Neural progenitor cell (in vitro differentiated cells): ENCODE results near the gene TICRR. TPM values are rescaled to one million over a fixed set of nuclear protein-coding genes. Genes with fewer than 3 reads are reported as not detected.
"Not testable (repeated sequence)": the region's sequence is repeated elsewhere in the genome, so short reads cannot be mapped to it uniquely, and the experiment has no call there.

Source experiments
- DNase-seq: peaks from one replicate; pipeline ENCODE4 v3.0.0-alpha.2; 2016; ENCODE audit warnings: low spot score
- H2AFZ ChIP-seq: fragments of 200-600 bp; sonication (generic); replicated peaks from 2 replicates; pipeline ENCODE4 v1.6.1; 2016; ENCODE audit warnings: antibody characterized with exemption
- H3F3A ChIP-seq: fragments of 200-600 bp; sonication (generic); 2 replicates; pipeline ENCODE4 v1.6.1; 2016; ENCODE audit warnings: antibody characterized with exemption, low read depth
- H3K27ac ChIP-seq: fragments of 200-600 bp; sonication (generic); 2 replicates; pipeline ENCODE4 v1.5.1; 2016; ENCODE audit warnings: mild to moderate bottlenecking
- H3K27me3 ChIP-seq: fragments of 200-600 bp; sonication (generic); 2 replicates; pipeline ENCODE4 v1.6.1; 2016; ENCODE audit warnings: mild to moderate bottlenecking, moderate library complexity
- H3K36me3 ChIP-seq: fragments of 200-600 bp; sonication (generic); 2 replicates; pipeline ENCODE4 v1.5.1; 2016
- H3K4me1 ChIP-seq: fragments of 200-600 bp; sonication (generic); 2 replicates; pipeline ENCODE4 v1.6.1; 2016; ENCODE audit warnings: mixed run types
- H3K4me2 ChIP-seq: fragments of 200-600 bp; sonication (generic); 2 replicates; pipeline ENCODE4 v1.6.1; 2016
- H3K4me3 ChIP-seq: fragments of 200-600 bp; sonication (generic); 2 replicates; pipeline ENCODE4 v1.5.1; 2016
- H3K79me2 ChIP-seq: fragments of 200-600 bp; sonication (generic); 2 replicates; pipeline ENCODE4 v1.6.1; 2016; ENCODE audit warnings: low read depth
- H3K9ac ChIP-seq: fragments of 200-600 bp; sonication (generic); 2 replicates; pipeline ENCODE4 v1.6.1; 2016
- H3K9me3 ChIP-seq: fragments of 200-600 bp; sonication (generic); 2 replicates; pipeline ENCODE4 v1.5.1; 2016; ENCODE audit warnings: low read depth
- H4K20me1 ChIP-seq: fragments of 200-600 bp; sonication (generic); 2 replicates; pipeline ENCODE4 v1.6.1; 2016; ENCODE audit warnings: low read depth
- H3K27ac Mint-ChIP-seq: 3 replicates; pipeline ENCODE4 v1.8.0; 2021; ENCODE audit warnings: mixed read lengths
- H3K27me3 Mint-ChIP-seq: 2 replicates; pipeline ENCODE4 v1.8.0; 2022; ENCODE audit warnings: low read depth, mild to moderate bottlenecking, inconsistent platforms, moderate library complexity, mixed read lengths; ENCODE audit not compliant: insufficient read depth
- H3K36me3 Mint-ChIP-seq: 3 replicates; pipeline ENCODE4 v1.8.0; 2021; ENCODE audit warnings: mixed read lengths
- H3K4me1 Mint-ChIP-seq: 3 replicates; pipeline ENCODE4 v1.8.0; 2021; ENCODE audit warnings: mixed read lengths
- H3K4me3 Mint-ChIP-seq: 3 replicates; pipeline ENCODE4 v1.8.0; 2021; ENCODE audit warnings: mild to moderate bottlenecking, moderate library complexity, mixed read lengths
- H3K9me3 Mint-ChIP-seq: 3 replicates; pipeline ENCODE4 v1.8.0; 2020; ENCODE audit warnings: mixed read lengths
- EZH2 ChIP-seq: fragments of 200-600 bp; sonication (generic); IDR thresholded peaks from 2 replicates; pipeline ENCODE4 v1.6.1; 2017; ENCODE audit warnings: antibody characterized with exemption, mild to moderate bottlenecking, moderate library complexity
- EZH2phosphoT487 ChIP-seq: fragments of 200-600 bp; sonication (generic); IDR thresholded peaks from 2 replicates; pipeline ENCODE4 v1.6.1; 2017; ENCODE audit warnings: antibody characterized with exemption
- total RNA-seq: library from RNA; depleted of rRNA; stranded (reverse); fragments of >200 nt; gene quantifications from 2 replicates; pipeline ENCODE4 v1.2.3, GENCODE V29; 2015; ENCODE audit warnings: low replicate concordance
- TF ChIP-seq, protein P1 (sequence below): fragments of 200-600 bp; sonication (generic); IDR thresholded peaks from 2 replicates; pipeline ENCODE4 v1.5.1; 2017; ENCODE audit warnings: antibody characterized with exemption, mild to moderate bottlenecking

The TICRR gene
- total RNA-seq, 1 donor from 2014 or later = 19.6 TPM

GRCh38 chr15:89577776-89578115 is 2.5 kb downstream of the TICRR start:
- H3F3A ChIP-seq = no peaks in the 10 kb centered on the region
- no peak overlapping the region for H2AFZ ChIP-seq
- peaks cover 21% of the 10 kb centered on the region for H3K36me3 Mint-ChIP-seq
- H3K4me2 ChIP-seq = peak overlapping the region; percentile 91
- no peak overlapping the region for H3K27ac Mint-ChIP-seq
- H4K20me1 ChIP-seq = peaks cover 65% of the 10 kb centered on the region
- H3K27ac ChIP-seq = no peak overlapping the region
- H3K9ac ChIP-seq = peak overlapping the region; percentile 47
- no peak for DNase-seq
- H3K27me3 ChIP-seq = no peaks in the 10 kb centered on the region
- TF ChIP-seq EZH2 (no peak), EZH2phosphoT487 (no peak)
- TF ChIP-seq, protein P1, sequence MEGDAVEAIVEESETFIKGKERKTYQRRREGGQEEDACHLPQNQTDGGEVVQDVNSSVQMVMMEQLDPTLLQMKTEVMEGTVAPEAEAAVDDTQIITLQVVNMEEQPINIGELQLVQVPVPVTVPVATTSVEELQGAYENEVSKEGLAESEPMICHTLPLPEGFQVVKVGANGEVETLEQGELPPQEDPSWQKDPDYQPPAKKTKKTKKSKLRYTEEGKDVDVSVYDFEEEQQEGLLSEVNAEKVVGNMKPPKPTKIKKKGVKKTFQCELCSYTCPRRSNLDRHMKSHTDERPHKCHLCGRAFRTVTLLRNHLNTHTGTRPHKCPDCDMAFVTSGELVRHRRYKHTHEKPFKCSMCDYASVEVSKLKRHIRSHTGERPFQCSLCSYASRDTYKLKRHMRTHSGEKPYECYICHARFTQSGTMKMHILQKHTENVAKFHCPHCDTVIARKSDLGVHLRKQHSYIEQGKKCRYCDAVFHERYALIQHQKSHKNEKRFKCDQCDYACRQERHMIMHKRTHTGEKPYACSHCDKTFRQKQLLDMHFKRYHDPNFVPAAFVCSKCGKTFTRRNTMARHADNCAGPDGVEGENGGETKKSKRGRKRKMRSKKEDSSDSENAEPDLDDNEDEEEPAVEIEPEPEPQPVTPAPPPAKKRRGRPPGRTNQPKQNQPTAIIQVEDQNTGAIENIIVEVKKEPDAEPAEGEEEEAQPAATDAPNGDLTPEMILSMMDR = no peak
- peaks cover 26% of the 10 kb centered on the region for H3K4me1 Mint-ChIP-seq
- peaks cover 22% of the 10 kb centered on the region for H3K36me3 ChIP-seq
- H3K79me2 ChIP-seq = peaks cover 74% of the 10 kb centered on the region
- peak overlapping the region; percentile 83 for H3K4me3 ChIP-seq
- no peaks in the 10 kb centered on the region for H3K9me3 ChIP-seq
- peaks cover 4% of the 10 kb centered on the region for H3K27me3 Mint-ChIP-seq
- peak overlapping the region; percentile 85 for H3K4me3 Mint-ChIP-seq
- peaks cover 16% of the 10 kb centered on the region for H3K4me1 ChIP-seq
- H3K9me3 Mint-ChIP-seq = no peaks in the 10 kb centered on the region

- peak overlapping the region; percentile 85 for H3K4me3 Mint-ChIP-seq
- H4K20me1 ChIP-seq = peaks cover 68% of the 10 kb centered on the region
- H3K27ac Mint-ChIP-seq = no peak overlapping the region
- DNase-seq = no peak
- H3K36me3 ChIP-seq = peaks cover 26% of the 10 kb centered on the region
- peaks cover 16% of the 10 kb centered on the region for H3K4me1 ChIP-seq
- peaks cover 4% of the 10 kb centered on the region for H3K27me3 Mint-ChIP-seq
- H3K4me1 Mint-ChIP-seq = peaks cover 26% of the 10 kb centered on the region
- H3F3A ChIP-seq = no peaks in the 10 kb centered on the region
- H3K9me3 ChIP-seq = no peaks in the 10 kb centered on the region
- H3K4me2 ChIP-seq = peak overlapping the region; percentile 91
- H3K9ac ChIP-seq = peak overlapping the region; percentile 47
- no peak for TF ChIP-seq EZH2
- TF ChIP-seq EZH2phosphoT487 = no peak
- TF ChIP-seq, protein P1 = no peak
- H3K27ac ChIP-seq = no peak overlapping the region
- peaks cover 21% of the 10 kb centered on the region for H3K36me3 Mint-ChIP-seq
- no peaks in the 10 kb centered on the region for H3K27me3 ChIP-seq
- no peak overlapping the region for H2AFZ ChIP-seq
- H3K4me3 ChIP-seq = peak overlapping the region; percentile 83
- H3K9me3 Mint-ChIP-seq = no peaks in the 10 kb centered on the region
- peaks cover 78% of the 10 kb centered on the region for H3K79me2 ChIP-seq
These were observed 2.9 kb downstream of the TICRR start for GRCh38 chr15:89578146-89578545.

- Histone ChIP-seq H3K36me3 (peaks cover 39% of the 10 kb centered on the region), H3K79me2 (peaks cover 88% of the 10 kb centered on the region), H4K20me1 (peaks cover 84% of the 10 kb centered on the region), H3K9ac (peak overlapping the region; percentile 10), H3K4me2 (peak overlapping the region; percentile 23), H3K4me1 (peaks cover 16% of the 10 kb centered on the region)
- not testable (repeated sequence) for H3K4me3 ChIP-seq, H3F3A ChIP-seq, H3K27me3 Mint-ChIP-seq, H3K27me3 ChIP-seq, H3K9me3 Mint-ChIP-seq, H3K27ac Mint-ChIP-seq, DNase-seq, H3K4me3 Mint-ChIP-seq, H2AFZ ChIP-seq, H3K9me3 ChIP-seq, H3K27ac ChIP-seq
- Mint-ChIP-seq H3K4me1 (peaks cover 26% of the 10 kb centered on the region), H3K36me3 (peaks cover 29% of the 10 kb centered on the region)
These were observed 5.5 kb downstream of the TICRR start for GRCh38 chr15:89580747-89581146.

- H3K36me3 ChIP-seq = peaks cover 23% of the 10 kb centered on the region
- H3K4me3 Mint-ChIP-seq = no peak overlapping the region
- H3F3A ChIP-seq = no peaks in the 10 kb centered on the region
- H2AFZ ChIP-seq = no peak overlapping the region
- H3K27me3 ChIP-seq = no peaks in the 10 kb centered on the region
- H3K4me1 ChIP-seq = no peaks in the 10 kb centered on the region
- H3K79me2 ChIP-seq = peaks cover 40% of the 10 kb centered on the region
- H3K36me3 Mint-ChIP-seq = peaks cover 19% of the 10 kb centered on the region
- H3K9ac ChIP-seq = no peak overlapping the region
- no peaks in the 10 kb centered on the region for H3K4me1 Mint-ChIP-seq
- TF ChIP-seq EZH2phosphoT487 = no peak
- H3K27ac ChIP-seq = no peak overlapping the region
- no peak for DNase-seq
- no peaks in the 10 kb centered on the region for H3K9me3 Mint-ChIP-seq
- no peak overlapping the region for H3K27ac Mint-ChIP-seq
- H3K4me3 ChIP-seq = no peak overlapping the region
- H4K20me1 ChIP-seq = peaks cover 44% of the 10 kb centered on the region
- no peaks in the 10 kb centered on the region for H3K27me3 Mint-ChIP-seq
- H3K9me3 ChIP-seq = no peaks in the 10 kb centered on the region
- no peak overlapping the region for H3K4me2 ChIP-seq
These were observed 11.4 kb downstream of the TICRR start for GRCh38 chr15:89586651-89587050.
